CD4-positive, alpha-beta T cell treated with Interleukin-2 at 100 ng/mL for 4 hours (primary cell): ENCODE measurements around the gene WDR83.
"Not testable (repeated sequence)": the region's sequence is repeated elsewhere in the genome, so short reads cannot be mapped to it uniquely, and the experiment has no call there.

ENCODE experiments used
- DNase-seq: peaks from one replicate; pipeline ENCODE4 v3.0.0-alpha.2; 2020; ENCODE audit warnings: low spot score

The WDR83 gene

DNA sequence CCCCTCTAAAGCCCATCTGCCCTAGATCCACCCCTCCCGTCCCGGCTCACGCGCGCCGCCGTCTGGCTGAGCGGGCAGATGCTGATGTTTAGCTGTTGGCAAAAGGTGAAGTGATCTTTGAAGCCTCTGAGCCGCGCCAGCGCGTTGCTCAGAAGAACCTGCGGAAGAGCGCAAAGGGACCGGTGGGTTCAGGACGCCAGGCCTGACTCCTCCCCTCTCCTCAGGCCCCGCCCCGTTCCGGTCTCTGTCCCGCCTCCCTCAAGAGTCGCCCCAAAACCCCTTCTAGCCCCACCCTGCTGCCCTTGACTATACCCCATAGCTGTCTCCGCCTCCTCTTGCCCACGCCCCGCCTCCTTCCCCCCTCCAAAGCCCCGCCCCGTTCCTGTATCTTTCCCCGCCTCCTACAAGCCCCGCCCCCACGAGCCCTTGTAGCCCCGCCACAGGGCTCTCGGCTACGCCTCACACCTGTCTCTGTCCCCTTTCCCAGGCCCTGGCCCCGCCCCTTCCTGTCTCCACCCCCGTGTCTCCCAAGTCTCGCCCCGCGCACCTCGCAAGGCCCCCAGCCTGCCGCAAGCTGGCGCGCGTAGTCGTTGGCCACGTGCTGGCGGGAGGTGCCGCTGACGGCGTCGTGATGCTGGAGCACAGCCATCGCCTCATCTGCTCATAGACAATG is 9.6 kb upstream of the WDR83 start:
- no peak for DNase-seq

DNA sequence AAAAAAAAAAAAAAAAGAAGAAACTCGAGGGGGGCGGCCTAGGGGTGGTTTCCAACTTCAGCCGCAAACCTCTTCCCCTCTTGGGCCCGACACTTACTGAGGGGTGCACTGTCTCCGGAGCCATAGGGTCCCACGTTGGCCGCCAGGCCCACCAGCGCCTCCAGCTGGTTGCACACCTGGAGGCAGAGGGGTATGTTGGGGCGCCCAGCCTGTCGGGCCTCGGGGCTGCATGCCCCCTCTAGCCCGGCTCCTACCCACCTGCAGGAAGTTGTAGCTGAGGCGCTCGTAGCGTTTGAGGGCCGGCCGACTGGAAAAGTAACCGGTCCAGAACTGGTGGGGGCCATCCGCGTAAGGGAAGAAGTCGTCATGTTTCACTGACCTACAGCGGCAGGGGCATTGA is 8.6 kb upstream of the WDR83 start:
- no peak for DNase-seq

DNA sequence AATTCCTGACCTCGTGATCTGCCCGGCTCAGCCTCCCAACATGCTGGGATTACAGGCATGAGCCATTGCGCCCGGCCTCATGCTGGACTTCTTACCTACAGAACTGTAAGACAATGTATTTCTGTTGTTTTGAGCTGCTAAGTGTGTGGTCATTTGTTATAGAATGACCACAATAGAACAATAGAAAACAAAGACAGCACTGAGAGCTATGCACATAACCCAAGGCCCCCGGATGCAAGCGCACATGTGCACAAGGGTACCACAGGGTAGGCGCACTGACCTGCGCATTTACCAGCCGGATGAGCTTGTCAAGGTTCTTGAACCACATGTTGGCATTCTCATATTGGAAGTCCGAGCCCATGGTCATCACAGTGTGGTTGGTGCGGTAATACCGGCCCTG is 5.6 kb upstream of the WDR83 start:
- DNase-seq = no peak

DNA sequence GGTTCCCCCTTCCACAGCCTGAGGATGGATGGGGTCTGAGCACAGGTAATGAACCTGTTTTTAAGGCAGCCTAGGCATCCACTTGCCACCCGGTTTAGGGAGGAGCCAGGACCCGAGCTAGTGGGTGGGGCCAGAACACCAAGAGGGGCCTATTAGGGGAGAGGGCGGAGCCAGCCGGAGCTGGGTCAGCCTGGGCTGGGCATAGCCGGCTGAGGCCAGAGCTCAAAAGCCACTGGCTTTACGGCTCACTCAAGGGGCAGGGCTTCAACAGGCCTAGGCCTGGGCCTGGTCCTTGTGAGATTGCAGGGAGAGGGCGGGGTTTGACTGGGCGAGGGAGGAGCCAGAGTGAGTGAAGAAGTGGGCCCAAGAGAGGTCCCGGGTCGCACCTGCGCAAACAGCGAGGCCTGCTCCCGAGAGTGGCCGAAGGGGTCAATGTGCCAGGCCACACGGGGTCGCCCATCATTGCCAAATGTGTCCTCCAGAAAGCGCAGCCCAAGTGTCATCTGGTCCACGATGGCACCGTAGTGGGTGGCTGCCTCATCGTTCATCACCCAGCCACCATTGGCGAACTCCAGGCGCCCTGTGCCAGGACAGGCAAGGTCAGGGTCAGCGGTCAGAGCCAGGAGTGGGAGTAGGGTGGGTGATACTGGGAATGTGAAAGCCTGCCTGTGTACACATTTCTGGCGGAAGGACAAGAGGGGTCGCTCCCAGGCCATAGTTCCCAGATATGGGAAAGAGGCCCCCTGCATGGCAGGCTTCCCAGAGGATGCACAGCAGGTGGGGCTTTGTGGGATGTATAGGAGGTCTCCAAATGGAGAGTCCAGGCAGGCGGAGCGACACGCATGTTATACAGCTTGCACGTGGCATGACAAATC is 2.0 kb upstream of the WDR83 start:
- DNase-seq = no peak

DNA sequence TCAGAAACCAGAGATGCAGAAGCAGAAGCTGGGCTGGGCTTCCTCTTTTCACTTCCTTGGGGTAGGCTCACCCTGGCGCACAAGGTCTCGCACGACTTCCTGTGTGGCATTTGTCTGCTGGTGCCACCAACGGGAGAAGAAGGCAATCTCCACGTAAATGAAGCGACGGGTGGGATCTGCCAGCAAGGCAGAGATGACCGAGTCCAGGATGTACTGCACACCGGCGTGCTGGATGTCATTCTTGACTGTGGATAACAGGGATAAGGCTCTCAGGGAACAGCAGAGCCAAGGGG is 1.4 kb upstream of the WDR83 start:
- peak; percentile 63 for DNase-seq

DNA sequence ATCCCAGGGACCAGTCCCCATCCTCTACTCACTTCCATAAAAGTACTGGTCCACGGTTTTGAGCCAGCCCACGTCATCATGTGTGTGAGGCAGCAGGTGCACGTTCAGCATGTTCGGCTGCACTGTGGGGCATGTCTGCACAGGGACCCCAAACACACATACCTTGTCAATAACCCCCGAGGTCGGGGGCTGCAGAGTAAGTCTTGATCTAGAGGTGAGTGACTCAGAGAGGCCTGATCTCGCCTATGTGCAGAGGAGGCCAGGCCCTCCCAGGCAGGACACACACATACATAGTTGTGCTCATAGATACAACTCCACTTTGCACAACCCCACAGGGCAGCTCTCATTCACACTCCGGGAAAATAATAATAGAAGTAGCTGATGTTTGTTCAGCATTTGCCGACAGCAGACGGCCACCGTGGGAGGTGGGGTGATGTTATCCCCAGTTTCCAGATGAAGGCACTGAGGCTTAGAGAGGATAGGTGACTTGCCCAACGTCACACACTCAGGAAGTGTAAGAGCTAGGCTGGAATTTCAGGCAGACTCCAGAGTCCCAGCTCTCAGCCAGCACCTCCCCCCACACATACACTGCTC is 839 bp upstream of the WDR83 start:
- DNase-seq = no peak

DNA sequence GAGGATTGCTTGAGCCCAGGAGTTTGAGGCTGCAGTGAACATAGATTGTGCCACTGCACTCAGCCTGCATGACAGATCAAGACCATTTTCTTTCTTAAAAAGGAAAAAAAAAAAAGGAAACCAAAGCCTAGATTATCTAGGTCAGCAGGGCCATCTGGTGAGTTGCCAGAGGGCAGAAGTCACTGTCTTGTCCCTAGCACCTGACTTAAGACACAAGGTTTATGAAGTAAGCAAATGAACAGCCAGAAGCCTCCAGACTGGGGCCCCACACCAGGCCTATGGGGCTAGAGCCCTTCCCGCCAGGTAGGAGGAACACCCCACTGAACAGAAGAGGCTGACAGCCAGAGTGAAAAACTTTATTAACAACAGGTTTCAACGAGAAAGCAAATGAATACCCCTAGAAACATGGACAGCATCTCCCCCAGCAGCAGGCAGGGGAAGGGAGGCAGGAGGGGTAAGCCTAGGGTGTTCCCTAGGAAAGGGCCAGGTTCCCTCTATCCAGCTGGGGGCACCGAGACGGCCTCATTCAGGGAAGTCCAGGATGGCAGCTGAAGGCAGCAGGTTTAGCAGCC is 1.2 kb downstream of the WDR83 start:
- DNase-seq = no peak

DNA sequence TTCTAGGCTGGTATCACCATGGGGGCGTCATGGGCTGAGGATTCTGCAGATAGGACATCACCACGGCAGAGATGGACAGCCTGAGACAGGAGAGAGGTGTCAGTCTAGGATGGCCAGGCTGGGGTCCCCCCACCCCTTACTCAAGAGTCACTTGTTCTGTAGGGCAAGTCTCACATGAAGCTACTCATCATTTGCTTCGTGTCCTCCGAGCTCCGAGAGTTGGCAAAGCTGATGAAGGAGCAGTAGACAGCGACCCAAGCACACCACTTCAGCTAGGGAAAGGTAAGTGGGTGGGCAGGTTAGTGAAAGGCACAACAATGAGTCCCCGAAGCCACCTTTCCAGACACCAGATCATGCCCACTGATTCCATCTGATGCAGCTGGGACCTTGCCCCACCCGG is 1.7 kb downstream of the WDR83 start:
- no peak for DNase-seq

DNA sequence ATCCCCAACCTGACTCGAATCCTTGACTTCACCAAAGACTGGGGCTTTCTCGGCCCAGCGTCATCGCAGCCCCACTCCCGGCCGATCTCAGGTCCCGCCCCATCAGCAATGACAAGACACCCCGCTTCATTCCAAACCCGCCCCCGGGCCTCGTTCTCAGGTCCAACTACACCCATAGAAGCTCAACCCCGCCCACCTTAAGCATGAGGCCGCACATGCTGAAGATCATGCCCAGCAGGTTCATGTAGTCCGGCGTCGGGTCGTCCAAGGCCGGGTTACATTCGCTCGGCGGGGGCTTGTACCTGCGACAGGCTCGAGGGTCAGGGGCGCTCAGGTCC is 2.3 kb downstream of the WDR83 start:
- peak; percentile 62 for DNase-seq

DNA sequence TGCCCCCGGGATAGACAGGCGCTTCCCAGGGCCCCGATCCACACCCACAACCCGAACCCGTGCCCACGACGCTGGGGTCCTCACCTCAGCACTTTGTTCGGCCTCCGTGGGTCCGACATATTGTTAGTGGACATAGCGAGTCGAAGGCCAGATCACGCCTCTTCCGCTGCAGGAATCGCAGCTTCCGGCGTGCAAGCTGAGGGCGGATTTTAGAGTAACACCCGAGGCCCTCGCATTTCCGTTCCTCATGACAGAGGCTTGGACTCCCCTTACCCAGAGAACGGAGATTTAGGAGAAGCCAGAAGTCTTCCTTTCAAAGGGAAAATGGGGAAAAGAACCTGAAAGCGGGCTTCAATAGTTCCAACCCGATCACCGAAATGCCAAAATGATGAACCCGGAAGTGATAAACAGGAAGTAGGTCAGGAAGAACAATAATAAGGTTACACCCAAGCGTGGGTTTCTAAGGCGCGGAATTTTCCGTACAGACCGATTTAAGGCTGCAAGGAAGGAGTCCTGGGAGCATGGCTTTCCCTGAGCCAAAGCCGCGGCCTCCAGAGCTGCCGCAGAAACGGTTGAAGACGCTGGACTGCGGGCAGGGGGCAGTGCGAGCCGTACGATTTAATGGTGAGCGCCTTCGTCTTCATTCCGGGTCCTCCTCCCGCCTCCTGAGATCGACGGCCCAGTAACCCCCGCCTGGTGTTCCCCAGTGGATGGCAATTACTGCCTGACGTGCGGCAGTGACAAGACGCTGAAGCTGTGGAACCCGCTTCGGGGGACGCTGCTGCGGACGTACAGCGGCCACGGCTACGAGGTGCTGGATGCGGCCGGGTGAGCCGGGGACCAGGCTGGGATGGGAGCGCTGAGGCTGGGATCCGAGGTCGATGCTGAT is 2.9 kb downstream of the WDR83 start:
- peak; percentile 76 for DNase-seq

DNA sequence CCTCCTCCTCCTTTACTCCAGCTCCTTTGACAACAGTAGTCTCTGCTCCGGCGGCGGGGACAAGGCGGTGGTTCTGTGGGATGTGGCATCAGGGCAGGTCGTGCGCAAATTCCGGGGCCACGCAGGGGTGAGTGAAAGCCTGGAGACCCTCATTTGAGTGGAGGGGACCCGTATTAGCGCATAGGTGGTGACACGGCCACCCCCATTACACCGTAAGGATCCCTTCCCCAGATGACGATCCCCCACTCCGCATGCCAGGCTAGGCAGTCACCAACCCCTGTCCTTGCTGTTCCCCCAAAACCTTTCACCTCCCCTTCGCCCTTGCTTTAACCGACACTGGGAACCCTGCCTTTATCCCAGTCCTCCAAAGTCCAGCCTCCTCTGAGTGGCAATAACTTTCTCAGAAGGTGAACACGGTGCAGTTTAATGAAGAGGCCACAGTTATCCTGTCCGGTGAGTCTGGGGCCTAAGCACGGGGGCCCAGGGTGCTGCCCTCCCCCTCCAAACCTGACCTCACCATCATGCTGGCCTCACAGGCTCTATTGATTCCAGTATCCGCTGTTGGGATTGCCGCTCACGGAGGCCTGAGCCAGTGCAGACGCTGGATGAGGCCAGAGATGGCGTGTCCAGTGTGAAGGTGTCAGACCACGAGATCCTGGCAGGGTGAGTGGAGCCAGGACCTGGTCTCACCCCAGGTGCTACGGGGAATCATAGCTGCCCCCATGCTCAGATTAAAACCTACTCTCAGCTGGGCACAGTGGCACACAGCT is 3.7 kb downstream of the WDR83 start:
- no peak for DNase-seq

DNA sequence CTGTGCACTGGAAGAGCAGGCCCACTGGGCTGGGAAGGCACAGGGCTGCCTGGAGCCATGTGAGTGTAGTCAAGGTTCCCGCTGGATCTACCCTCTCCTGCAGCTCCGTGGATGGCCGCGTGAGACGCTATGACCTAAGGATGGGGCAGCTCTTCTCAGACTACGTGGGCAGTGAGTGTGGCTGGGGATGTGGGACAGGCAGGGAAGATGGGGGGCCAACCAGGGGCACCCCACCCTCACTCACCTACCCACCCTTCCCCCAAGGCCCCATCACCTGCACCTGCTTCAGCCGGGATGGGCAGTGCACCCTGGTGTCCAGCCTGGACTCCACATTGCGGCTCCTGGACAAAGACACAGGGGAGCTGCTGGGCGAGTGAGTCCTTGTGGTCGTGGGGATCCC is 6.1 kb downstream of the WDR83 start:
- DNase-seq = no peak

DNA sequence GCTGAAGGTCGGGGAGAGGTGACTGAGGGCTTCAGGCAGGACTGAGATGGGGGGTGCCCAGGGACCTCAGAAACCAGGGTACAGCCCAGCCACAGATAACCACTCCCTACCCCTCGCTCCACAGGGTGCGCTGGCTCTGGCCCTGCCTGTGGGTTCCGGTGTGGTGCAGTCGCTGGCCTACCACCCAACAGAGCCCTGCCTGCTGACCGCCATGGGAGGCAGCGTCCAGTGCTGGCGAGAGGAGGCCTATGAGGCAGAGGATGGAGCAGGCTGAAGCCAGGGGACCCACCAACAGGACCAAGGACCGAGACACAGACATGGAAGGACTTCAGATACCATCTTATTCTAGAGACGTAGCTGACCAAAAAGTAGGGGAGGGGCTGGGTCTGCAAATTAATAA is 8.8 kb downstream of the WDR83 start:
- DNase-seq = no peak

DNA sequence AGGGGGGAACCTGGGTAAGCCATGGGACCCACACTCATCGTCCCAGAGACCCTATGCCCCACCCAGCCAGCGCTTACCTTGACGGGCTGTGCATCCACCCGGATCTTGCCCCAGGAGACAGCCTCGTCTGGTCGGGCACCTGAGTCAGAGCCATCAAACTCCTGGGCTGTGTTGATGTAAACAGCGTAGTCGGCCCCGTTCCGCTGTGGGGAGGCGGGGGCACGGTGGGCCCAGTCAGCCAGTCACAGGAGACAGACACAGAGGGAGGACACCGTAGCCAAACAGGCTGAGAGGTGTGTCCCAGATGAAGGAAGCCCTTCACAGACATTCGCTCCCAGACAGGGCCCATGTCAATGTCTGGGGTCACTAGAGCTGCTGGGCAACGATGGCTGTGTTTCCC is 9.3 kb downstream of the WDR83 start:
- DNase-seq = no peak

DNA sequence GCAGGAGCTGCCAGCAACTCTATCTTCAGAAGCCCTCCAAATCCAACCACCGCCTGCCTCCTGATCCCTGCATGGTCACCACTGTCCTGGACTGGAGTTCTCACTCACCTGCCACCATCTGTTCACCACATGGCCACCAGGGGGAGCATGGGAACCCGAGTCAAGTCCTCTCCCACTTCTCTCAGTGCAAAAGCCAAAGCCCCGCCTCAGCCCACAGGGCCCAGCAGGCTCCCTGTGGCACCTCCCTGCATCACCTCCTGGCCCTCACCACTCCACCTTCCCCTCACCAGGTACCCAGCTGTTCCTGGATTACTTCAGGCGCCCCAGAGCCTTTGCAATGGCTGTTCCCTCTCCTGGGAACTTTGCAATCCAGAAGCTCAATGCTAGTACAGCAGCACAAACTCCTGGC is 9.8 kb downstream of the WDR83 start:
- DNase-seq = peak; percentile 84

DNA sequence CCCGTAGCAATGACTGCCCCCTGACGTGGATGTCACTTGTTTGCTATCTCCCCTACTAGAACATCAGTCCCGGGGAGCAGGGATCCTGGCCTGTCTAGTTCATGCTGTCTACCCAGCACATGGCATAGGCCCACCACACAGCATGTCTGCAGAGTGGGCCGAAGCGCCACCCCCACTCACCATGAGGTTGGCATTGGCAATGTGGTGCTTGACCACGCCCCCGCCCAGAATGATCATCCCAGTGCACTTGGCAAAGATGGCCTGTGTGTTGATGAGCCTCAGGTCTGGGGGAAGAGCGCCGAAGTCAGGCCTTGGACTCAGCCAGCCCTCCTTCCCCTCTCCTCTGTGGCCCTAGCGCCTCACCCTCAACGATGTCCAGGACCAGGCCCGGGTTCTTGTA is 10.3 kb downstream of the WDR83 start:
- DNase-seq = no peak

DNA sequence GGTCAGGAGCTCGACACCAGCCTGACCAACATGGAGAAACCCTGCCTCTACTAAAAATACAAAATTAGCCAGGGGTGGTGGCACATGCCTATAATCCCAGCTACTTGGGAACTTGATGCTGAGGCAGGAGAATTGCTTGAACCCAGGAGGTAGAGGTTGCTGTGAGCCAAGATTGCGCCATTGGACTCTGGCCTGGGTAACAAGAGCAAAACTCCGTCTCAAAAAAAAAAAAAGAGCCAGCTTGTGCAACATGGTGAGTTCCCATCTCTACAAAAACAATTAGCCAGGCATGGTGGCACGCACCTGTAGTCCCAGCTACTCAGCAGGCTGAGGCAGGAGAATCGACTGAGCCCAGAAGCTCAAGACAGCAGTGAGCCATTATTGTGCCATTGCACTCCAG is 11.4 kb downstream of the WDR83 start:
- DNase-seq = not testable (repeated sequence)

DNA sequence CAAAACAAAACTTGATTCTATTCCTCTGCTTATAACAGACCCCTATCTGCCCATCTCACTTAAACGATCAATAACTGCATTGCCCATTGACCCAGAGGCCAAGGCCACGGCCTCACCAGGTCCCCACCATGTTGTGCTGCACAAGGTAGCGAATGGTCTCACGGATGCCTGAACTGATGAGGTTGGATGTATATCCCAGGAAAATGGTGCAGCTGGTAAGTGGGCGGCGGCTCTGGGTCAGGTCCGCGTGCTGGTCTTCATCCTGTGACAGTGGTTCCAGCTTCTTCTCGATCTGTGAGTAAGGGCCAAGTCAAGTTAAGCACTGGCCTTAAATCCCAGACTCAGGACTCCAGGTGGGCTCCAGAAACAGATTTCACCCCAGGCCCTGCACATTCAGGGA is 13.4 kb downstream of the WDR83 start:
- DNase-seq = no peak

DNA sequence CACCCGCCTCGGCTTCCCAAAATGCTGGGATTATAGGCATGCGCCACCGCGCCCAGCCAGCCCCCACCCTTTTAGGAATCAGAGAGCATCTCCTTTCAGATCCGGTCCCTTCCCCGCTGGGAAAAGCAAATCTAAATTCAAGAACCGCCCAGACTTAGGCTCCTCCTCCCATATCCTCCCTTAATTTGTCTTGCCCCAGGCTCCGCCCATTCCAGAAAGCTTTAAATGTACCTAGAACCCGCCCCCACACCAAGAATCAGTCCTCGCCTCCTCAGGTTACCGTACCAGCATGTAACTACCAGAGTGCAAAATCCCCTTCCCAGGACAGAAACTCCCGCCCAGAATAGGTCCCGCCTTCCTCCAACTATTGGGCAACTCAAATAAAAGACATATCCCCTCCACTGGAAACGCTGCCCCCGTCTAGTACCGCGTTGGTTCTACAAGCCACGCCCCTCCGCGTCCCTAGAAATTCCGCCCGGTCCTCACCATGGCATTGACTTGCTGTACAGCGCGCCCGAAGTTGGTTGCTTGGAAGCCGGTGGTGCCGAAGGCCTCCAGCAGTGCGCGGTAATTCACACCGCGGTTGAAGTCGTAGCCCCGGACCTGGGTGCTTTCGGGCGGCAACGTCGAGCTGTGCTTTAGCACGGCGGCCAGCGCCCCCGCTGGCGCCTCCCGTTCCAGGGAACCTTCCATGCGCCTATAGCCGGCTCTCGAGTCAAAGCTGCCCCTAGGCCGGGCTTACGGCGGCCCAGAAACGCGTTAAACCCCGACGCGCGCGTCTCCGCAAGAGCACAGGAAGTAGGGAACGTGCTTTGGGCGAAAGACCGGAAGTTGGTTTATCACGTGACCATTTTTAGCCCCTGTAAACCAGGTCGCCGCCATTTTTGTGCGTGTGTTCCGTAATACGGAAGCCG is 14.7 kb downstream of the WDR83 start, which contains the start of gene DHPS:
Gene DHPS, minus strand, starts transcription at position 807 of the 914 bp plus-strand sequence. Its CDS starts 114 bp downstream, at position 693.
- DNase-seq = peak; percentile 96

DNA sequence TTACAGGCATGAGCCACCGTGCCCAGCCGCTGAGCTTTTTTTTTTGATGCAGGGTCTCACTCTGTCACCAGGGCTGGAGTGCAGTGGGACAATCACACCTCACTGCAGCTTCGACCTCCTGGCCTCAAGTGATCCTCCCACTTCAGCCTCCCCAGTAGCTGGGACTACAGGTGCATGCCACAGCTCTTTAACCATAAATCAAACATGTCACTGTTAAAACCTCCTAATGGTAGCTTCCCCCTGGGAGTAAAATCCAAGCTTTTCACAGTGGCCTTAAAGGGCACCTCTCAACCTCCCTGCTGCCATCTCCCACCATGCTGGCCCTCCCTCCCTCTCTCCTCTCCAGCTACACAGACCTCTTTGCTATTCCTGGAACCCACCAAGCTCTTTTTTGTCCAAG is 19.2 kb downstream of the WDR83 start:
- DNase-seq = no peak
